Gastroesophageal sphincter (tissue), 3 donors: ENCODE results near the gene PPP2R5D.

Experiments used
- EP300 ChIP-seq: sonication (generic); formaldehyde crosslinking; IDR thresholded peaks from one replicate; pipeline ENCODE4 v1.6.1; 2017; ENCODE audit warnings: antibody characterized with exemption, mild to moderate bottlenecking
- POLR2A ChIP-seq, 2 donors: fragments of 450-650 bp; IDR thresholded peaks; one replicate each; pipeline ENCODE4 v1.6.1; 2017; ENCODE audit warnings: antibody characterized with exemption in 2 of 2, mild to moderate bottlenecking in 2 of 2, moderate library complexity in 1 of 2
- POLR2AphosphoS5 ChIP-seq: sonication (generic); formaldehyde crosslinking; IDR thresholded peaks from one replicate; pipeline ENCODE4 v1.6.1; 2017; ENCODE audit warnings: antibody characterized with exemption
- TF ChIP-seq, protein P1 (sequence below), 4 experiments: fragments of 200-600 bp in 2 of 4; fragments of 450-650 bp in 2 of 4; sonication (generic) in 1 of 4; IDR thresholded peaks; one replicate each; pipeline ENCODE4 v1.5.1; 2017 to 2019; ENCODE audit warnings: antibody characterized with exemption in 4 of 4, mild to moderate bottlenecking in 2 of 4, moderate library complexity in 2 of 4

- TF ChIP-seq, protein P1, sequence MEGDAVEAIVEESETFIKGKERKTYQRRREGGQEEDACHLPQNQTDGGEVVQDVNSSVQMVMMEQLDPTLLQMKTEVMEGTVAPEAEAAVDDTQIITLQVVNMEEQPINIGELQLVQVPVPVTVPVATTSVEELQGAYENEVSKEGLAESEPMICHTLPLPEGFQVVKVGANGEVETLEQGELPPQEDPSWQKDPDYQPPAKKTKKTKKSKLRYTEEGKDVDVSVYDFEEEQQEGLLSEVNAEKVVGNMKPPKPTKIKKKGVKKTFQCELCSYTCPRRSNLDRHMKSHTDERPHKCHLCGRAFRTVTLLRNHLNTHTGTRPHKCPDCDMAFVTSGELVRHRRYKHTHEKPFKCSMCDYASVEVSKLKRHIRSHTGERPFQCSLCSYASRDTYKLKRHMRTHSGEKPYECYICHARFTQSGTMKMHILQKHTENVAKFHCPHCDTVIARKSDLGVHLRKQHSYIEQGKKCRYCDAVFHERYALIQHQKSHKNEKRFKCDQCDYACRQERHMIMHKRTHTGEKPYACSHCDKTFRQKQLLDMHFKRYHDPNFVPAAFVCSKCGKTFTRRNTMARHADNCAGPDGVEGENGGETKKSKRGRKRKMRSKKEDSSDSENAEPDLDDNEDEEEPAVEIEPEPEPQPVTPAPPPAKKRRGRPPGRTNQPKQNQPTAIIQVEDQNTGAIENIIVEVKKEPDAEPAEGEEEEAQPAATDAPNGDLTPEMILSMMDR (IDR thresholded peaks at IDR 0.05), result no peak
- TF ChIP-seq POLR2A (IDR thresholded peaks at IDR 0.05), result no peak
- no peak for TF ChIP-seq POLR2AphosphoS5
- TF ChIP-seq EP300, result no peak
These were observed 12.5 kb upstream of the PPP2R5D start for GRCh38 chr6:42971746-42972327.
